ENCODE measurements around the gene SP140L.
"Not testable (repeated sequence)": the region's sequence is repeated elsewhere in the genome, so short reads cannot be mapped to it uniquely, and the experiment has no call there.

Gene SP140L

DNA sequence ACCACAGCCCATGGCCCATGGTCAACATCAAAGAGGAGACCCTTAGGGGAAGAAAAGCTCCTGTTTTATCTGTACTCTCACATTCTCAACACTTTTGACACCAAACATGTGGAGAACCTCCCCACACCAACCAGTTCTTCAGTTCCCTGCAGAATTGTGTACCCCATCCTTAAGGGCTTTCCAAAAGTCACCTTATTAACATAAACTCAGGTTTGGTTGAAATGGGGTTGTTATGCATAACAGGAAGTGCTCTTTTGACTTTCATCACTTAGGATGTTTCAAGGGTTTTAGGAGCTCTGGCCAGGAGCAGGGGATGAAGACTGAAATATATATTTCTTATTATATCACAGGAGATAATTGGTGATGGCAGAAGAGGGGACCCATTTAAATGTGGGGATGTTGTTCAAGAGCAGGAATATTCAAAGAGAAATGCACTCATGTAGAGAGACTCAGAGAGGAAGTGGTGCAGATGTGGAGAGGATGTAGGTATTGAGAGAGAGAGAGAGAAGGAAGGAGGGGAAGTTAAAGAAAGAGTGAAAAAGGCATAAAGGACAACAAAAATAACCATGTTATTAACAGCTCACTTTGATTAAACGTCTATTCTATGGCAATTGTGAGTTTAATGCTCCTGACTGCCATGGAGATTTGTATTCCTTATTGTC lies 35.2 kb downstream of the SP140L start:
- in situ Hi-C loops (cut with MboI; ENCODE audit: low sequenced_read_pairs), result no loop called here

DNA sequence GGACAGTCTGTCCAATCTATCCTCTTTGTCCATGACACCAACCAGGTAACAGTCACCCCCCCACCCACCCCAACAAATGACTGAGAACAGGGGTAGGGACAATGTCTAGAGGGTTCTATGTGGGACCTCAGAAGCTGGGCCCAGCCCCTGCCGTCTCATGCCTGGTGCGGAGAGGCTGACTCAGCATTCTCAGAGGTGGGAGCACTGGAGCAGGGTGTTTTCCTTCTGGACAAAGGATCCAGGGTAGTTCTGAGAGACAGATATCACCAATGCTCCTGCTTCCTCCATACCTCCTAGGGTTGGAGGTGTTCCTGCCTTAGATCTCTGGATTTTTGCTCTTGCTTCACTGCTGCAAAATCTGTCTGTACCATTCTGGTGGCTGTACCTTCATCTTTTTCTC lies 55.1 kb downstream of the SP140L start:
- in situ Hi-C loops (cut with MboI; ENCODE audit: low sequenced_read_pairs), result no loop called here

- in situ Hi-C loops (cut with MboI; ENCODE audit: low sequenced_read_pairs), result no loop called here
Observed at GRCh38 chr2:230383453-230383852, 56.5 kb downstream of the SP140L start.

DNA sequence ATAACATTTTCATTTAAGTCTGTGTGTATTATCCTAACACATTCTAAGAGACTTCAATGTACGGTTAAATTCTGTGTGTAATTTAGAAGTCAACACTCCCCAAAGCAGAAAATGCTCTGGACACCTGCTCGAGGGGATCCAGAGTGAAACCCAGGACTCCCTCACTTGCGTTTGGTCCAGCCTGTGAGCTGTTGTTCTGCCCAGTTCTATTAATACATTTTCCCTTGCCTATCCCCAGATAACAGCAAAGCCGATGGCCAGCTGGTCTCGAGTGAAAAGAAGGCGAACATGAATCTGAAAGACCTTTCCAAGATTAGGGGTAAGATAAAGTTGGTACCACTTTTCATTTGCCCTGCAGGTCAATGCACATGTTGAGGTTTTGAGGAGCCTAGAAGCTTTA lies 58.0 kb downstream of the SP140L start:
- in situ Hi-C loops (cut with MboI; ENCODE audit: low sequenced_read_pairs), result no loop called here

- in situ Hi-C loops (cut with MboI; ENCODE audit: low sequenced_read_pairs), result no loop called here
Observed at GRCh38 chr2:230394301-230394700, 67.3 kb downstream of the SP140L start.

DNA sequence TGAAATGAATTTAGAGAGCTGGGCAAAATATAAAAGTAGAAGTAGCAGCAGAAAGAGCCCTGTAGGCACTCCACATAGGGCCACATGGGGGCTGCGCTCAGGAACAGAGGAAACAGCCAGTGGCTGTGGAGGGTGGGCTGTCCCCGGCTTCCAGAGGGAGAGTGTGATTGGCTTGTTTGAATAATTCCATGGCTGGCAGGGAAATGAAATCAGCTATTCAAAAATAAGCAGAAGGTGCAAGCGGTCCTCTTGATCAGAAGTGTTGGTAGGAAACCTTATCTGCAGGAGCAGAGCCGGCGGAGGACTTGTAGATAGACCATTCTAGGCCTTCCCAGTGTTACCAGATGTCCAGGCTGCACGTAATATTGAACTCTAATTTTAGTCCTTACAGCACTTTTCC lies 71.7 kb downstream of the SP140L start:
- in situ Hi-C loops (cut with MboI; ENCODE audit: low sequenced_read_pairs), result not testable (repeated sequence)

GRCh38 chr2:230400041-230400440 lies 73.0 kb downstream of the SP140L start:
- in situ Hi-C loops (cut with MboI; ENCODE audit: low sequenced_read_pairs), result no loop called here

DNA sequence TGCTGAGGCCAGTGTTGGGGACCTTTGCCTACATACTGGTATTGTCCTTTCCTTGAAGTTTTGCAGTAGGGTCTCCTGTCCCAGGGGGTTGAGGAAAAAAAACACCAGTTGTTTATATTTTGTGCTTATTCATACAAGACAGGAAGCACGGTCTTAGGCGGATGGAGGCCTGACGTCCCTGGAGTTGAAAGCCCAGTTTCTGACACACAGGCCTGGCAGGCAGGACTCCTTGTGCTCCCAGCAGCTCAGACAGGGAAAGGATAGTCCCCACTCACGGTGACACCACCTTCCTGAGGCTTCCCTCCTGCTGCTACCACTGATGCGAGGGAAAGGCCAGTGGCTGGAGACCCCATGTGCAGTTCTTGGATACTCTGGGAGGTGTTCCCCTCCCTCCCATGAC lies 73.5 kb downstream of the SP140L start:
- in situ Hi-C loops (cut with MboI; ENCODE audit: low sequenced_read_pairs), result no loop called here

GRCh38 chr2:230401026-230401425 lies 74.0 kb downstream of the SP140L start:
- in situ Hi-C loops (cut with MboI; ENCODE audit: low sequenced_read_pairs), result not testable (repeated sequence)

DNA sequence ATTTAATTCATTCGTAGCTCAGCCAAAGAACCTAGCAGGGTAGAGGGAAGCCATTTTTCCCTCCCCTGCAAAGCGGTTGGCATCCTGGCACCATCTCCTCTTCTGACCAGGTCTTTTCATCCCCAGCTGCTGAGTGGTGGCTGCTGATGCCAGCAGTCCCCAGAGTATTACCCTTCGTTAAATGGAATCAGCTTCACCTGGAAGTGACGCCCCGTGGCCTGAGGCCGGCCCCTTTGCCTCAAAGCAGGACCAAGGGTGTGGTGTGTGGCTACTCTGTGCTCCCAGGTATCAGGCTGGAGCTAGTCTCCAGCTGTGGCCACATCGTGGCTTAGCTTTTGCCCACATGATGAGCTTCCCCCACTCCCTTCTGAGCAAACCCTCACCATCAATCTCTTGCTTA lies 76.8 kb downstream of the SP140L start:
- in situ Hi-C loops (cut with MboI; ENCODE audit: low sequenced_read_pairs), result no loop called here

DNA sequence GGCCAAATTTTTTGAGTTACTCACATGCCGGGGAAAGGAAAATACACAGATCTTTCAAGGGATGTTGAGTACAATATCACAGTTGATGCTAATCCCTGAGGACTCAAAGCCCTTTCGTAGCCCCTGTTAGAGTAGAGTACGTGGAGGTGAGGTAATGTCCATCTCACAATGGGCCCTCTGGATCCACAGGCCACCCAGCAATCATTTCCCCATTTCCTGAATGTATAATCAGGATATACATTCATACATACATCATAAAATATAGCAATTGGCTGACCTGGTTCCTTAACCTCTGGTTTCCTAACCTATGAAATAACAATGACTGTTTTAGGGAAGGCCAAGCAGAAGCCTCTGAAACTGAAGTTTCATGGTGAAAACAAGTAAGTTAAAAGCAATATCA lies 78.8 kb downstream of the SP140L start:
- in situ Hi-C loops (cut with MboI; ENCODE audit: low sequenced_read_pairs), result no loop called here

GRCh38 chr2:230408244-230408842 lies 81.3 kb downstream of the SP140L start:
- in situ Hi-C loops (cut with MboI; ENCODE audit: low sequenced_read_pairs), result no loop called here

GRCh38 chr2:230409316-230409715 lies 82.3 kb downstream of the SP140L start:
- in situ Hi-C loops (cut with MboI; ENCODE audit: low sequenced_read_pairs), result not testable (repeated sequence)

- in situ Hi-C loops (cut with MboI; ENCODE audit: low sequenced_read_pairs), result no loop called here
Observed at GRCh38 chr2:230410263-230410662, 83.3 kb downstream of the SP140L start.

GRCh38 chr2:230410861-230411569 lies 84.0 kb downstream of the SP140L start:
- in situ Hi-C loops (cut with MboI; ENCODE audit: low sequenced_read_pairs), result no loop called here

DNA sequence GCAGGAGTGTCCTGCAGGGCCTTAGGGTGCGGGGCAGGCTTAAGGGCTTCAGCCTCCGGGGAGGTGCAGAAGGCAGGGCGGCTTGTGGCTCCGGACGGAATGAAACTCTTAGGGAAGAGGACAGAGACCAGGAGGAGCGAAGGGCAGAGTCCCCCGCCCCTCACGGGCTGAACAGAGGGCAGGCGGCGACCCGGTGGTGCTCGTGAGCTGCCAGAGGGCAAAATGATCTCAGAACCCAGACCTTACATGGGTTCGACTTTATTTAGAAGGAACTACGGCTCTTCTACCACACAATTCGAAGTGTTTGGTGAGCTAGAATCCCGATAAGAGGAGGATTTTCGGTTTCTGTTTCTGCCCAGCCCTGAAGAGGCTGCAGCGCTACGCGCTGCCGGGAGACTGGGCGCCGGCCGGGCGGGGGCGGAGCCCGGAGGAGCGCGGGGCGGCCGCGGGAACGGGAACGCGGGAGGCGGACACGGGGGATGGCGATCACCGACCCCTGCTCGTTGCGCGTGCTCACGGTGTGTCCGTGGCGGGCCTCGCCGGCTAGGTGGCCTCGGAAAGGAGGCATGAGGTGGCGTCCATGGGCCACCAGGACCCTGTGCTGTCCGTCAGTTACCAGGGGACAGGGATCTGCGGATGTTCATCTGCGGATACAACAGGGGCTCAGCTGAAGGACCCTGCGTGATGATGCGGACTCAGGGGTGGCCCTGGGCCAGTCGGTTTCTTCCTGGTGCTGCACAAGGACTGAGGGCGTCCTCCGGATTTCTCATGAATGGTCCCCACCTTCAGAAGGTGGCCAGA lies 84.8 kb downstream of the SP140L start:
- in situ Hi-C loops (cut with MboI; ENCODE audit: low sequenced_read_pairs), result no loop called here

DNA sequence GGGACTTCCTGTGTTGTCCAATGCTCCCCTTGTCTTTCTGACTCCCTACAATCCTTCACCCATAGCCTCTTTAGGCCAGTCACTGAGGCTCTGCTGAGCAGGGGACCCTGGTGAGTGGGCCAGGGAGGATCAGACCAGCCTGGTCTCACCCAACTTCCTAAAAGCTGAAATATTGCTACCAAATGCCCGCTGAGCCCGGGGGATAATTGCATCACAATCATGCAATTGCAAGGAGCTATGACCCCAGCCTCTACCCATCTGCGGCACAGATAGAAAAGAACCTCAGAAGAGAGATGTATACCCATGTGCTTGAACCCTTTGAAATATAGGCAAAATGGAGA lies 85.3 kb downstream of the SP140L start:
- in situ Hi-C loops (cut with MboI; ENCODE audit: low sequenced_read_pairs), result no loop called here

- in situ Hi-C loops (cut with MboI; ENCODE audit: low sequenced_read_pairs), result no loop called here
Observed at GRCh38 chr2:230412846-230413245, 85.9 kb downstream of the SP140L start.

DNA sequence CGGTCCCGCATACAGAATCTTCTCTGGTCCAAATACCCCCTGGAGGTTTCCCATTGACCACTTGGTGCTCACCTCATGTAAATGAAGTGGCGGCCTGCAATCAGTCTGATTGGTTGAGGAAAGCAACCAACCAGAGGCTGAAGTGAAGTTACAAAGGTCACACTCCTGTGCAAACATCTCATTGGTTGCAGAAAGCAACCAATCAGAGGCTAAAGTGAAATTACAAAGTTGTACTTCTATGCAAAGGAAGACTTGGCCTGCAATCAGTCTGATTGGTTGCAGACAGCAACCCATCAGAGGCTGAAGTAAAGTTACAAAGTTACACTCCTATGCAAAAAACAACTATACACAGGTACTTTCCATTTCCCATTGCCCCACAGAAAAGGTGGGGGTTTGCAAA lies 86.5 kb downstream of the SP140L start:
- in situ Hi-C loops (cut with MboI; ENCODE audit: low sequenced_read_pairs), result no loop called here

- in situ Hi-C loops (cut with MboI; ENCODE audit: low sequenced_read_pairs), result no loop called here
Observed at GRCh38 chr2:230414302-230414701, 87.3 kb downstream of the SP140L start.

DNA sequence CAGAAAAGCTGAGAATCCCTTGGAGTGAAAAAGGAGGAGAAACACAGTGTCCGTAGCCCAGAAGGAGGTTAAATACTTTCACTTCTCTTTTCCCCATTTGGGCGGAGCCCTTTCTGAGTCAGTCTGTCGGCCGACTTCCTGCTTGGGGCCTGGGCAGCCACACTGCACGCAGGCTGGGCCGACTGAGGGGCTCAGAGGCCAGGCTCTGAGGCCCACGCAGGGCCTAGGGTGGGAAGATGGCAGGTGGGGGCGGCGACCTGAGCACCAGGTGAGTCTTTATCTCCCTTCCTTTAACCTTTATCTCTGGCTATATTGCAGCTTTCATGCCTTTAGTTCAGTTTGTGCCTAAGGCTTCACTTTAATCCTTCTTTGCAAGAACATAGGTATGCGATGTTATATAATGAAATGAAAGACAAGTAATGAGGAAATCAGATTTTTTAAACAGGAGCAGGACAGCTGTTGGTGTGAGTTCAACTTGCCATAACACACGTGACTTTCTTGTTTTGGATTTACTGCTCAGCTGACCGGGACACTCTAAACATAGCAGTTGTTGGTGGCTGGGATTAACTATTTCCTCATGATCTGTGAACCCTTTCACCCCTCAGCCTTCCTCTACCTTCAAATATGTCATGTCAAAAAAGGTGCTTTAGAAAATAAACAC lies 89.2 kb downstream of the SP140L start, which contains the start of gene SP100:
Gene SP100, plus strand, starts transcription at position 141 of the 661 bp plus-strand sequence. Its CDS starts 96 bp downstream, at position 237.
- in situ Hi-C loops (cut with MboI; ENCODE audit: low sequenced_read_pairs), result no loop called here
